ENCODE results near the gene SMC5.
A peak's percentile ranks its signal among the peaks of the same experiment; 100 is the strongest.
"Not testable (repeated sequence)": the region's sequence is repeated elsewhere in the genome, so short reads cannot be mapped to it uniquely, and the experiment has no call there.

SMC5 gene

DNA sequence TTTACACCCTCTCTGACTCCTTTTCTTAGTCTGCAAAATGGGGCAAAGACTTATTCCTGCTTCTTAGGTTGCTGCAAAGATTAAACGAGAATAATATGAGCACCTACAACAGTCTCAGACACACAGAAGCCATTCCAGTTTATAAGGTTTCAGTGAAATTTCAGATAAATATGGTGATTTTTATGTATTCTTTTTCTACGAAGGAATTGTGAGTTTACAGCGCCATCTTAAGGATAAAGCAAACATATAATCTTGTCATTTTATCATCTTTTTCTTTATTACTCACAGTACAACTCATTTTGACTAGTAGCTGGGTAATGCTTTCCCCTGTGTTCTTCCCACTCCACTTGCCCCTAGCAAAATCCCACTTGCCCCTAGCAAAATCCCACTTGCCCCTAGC is 29.2 kb upstream of the SMC5 start:
- H3K36me3 ChIP-seq (ENCODE audit: control insufficient read depth in 1 of 2, insufficient read depth in 2 of 2, low read length in 2 of 2), result no peaks in the 10 kb centered on the region
- no peaks in the 10 kb centered on the region for H3K27me3 ChIP-seq (ENCODE audit: insufficient read depth, low read length)
- H4K91ac ChIP-seq (ENCODE audit: low read depth, low read length), result no peak overlapping the region
- H3K4ac ChIP-seq (ENCODE audit: low read depth, low read length), result no peak overlapping the region
- H3K4me1 ChIP-seq (ENCODE audit: control insufficient read depth in 1 of 2, insufficient read depth in 2 of 2, low read length in 2 of 2), result no peaks in the 10 kb centered on the region
- no peak overlapping the region for H2BK12ac ChIP-seq (ENCODE audit: low read length)
- no peak overlapping the region for H3K14ac ChIP-seq (ENCODE audit: low read length)
- no peak overlapping the region for H2AFZ ChIP-seq (ENCODE audit: insufficient read depth, low read length, poor library complexity)
- no peaks in the 10 kb centered on the region for H3K9me3 ChIP-seq (ENCODE audit: insufficient read depth, low read depth, low read length)
- H3K27ac ChIP-seq (ENCODE audit: low read depth, low read length), result no peak overlapping the region
- H3K79me1 ChIP-seq (ENCODE audit: low read length), result no peaks in the 10 kb centered on the region
- H2BK5ac ChIP-seq (ENCODE audit: low read depth, low read length, poor library complexity), result no peak overlapping the region
- H4K12ac ChIP-seq (ENCODE audit: low read depth, low read length), result no peak overlapping the region
- no peaks in the 10 kb centered on the region for H3K79me2 ChIP-seq (ENCODE audit: control insufficient read depth, insufficient read depth, low read length, poor library complexity)
- no peak overlapping the region for H3K9ac ChIP-seq (ENCODE audit: low read length)
- no peak overlapping the region for H3K4me3 ChIP-seq (ENCODE audit: low read depth, low read length)
- DNase-seq, result peak in 1 of 2 donors; percentile 62
- H3K18ac ChIP-seq (ENCODE audit: low read length), result no peak overlapping the region
- no peak overlapping the region for H2AK5ac ChIP-seq (ENCODE audit: low read length)
- H3K4me2 ChIP-seq (ENCODE audit: low read length), result no peak overlapping the region
- no CpG with 5 or more reads among the region's 3 CpGs for WGBS (ENCODE audit: extremely low coverage, insufficient coverage, insufficient read length)
- no peak overlapping the region for H3K23ac ChIP-seq (ENCODE audit: low read length)
- H4K8ac ChIP-seq (ENCODE audit: low read depth, low read length), result no peak overlapping the region
- H2BK120ac ChIP-seq (ENCODE audit: insufficient read depth, low read length, poor library complexity), result no peak overlapping the region

- H4K91ac ChIP-seq (ENCODE audit: low read depth, low read length), result no peak overlapping the region
- H3K14ac ChIP-seq (ENCODE audit: low read length), result no peak overlapping the region
- H3K4me3 ChIP-seq (ENCODE audit: low read depth, low read length), result no peak overlapping the region
- no peak overlapping the region for H2AFZ ChIP-seq (ENCODE audit: insufficient read depth, low read length, poor library complexity)
- no peaks in the 10 kb centered on the region for H3K79me1 ChIP-seq (ENCODE audit: low read length)
- no peak overlapping the region for H2BK12ac ChIP-seq (ENCODE audit: low read length)
- no CpG with 5 or more reads among the region's 4 CpGs for WGBS (ENCODE audit: extremely low coverage, insufficient coverage, insufficient read length)
- peak overlapping the region; percentile 26 for H3K9ac ChIP-seq (ENCODE audit: low read length)
- H3K27ac ChIP-seq (ENCODE audit: low read depth, low read length), result no peak overlapping the region
- no peaks in the 10 kb centered on the region for H3K9me3 ChIP-seq (ENCODE audit: insufficient read depth, low read depth, low read length)
- no peak overlapping the region for H3K4ac ChIP-seq (ENCODE audit: low read depth, low read length)
- no peak overlapping the region for H4K12ac ChIP-seq (ENCODE audit: low read depth, low read length)
- no peak overlapping the region for H3K23ac ChIP-seq (ENCODE audit: low read length)
- no peak overlapping the region for H2BK120ac ChIP-seq (ENCODE audit: insufficient read depth, low read length, poor library complexity)
- no peaks in the 10 kb centered on the region for H3K79me2 ChIP-seq (ENCODE audit: control insufficient read depth, insufficient read depth, low read length, poor library complexity)
- no peak overlapping the region for H3K4me2 ChIP-seq (ENCODE audit: low read length)
- no peak overlapping the region for H2AK5ac ChIP-seq (ENCODE audit: low read length)
- H3K27me3 ChIP-seq (ENCODE audit: insufficient read depth, low read length), result no peaks in the 10 kb centered on the region
- no peak for DNase-seq
- H3K4me1 ChIP-seq (ENCODE audit: control insufficient read depth in 1 of 2, insufficient read depth in 2 of 2, low read length in 2 of 2), result no peaks in the 10 kb centered on the region
- no peak overlapping the region for H3K18ac ChIP-seq (ENCODE audit: low read length)
- H4K8ac ChIP-seq (ENCODE audit: low read depth, low read length), result no peak overlapping the region
- no peak overlapping the region for H2BK5ac ChIP-seq (ENCODE audit: low read depth, low read length, poor library complexity)
- no peaks in the 10 kb centered on the region for H3K36me3 ChIP-seq (ENCODE audit: control insufficient read depth in 1 of 2, insufficient read depth in 2 of 2, low read length in 2 of 2)
Observed at GRCh38 chr9:70232476-70232875, 26.3 kb upstream of the SMC5 start.

DNA sequence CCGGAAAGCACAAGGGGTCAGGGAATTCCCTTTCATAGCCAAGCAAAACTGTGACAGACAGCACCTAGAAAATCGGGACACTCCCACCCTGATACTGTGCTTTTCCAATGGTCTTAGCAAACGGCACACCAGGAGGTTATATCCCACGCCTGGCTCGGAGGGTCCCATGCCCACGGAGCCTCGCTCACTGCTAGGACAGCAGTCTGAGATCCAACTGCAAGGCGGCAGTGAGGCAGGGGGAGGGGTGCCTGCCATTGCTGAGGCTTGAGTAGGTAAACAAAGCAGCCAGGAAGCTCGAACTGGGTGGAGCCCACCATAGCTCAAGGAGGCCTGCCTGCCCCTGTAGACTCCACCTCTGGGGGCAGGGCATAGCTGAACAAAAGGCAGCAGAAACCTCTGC is 24.6 kb upstream of the SMC5 start:
- not testable (repeated sequence) for H3K4me3 ChIP-seq (ENCODE audit: low read depth, low read length); H3K27me3 ChIP-seq (ENCODE audit: insufficient read depth, low read length); H2AFZ ChIP-seq (ENCODE audit: insufficient read depth, low read length, poor library complexity); H4K8ac ChIP-seq (ENCODE audit: low read depth, low read length); DNase-seq; H4K12ac ChIP-seq (ENCODE audit: low read depth, low read length); H3K79me2 ChIP-seq (ENCODE audit: control insufficient read depth, insufficient read depth, low read length, poor library complexity); H3K36me3 ChIP-seq (ENCODE audit: control insufficient read depth in 1 of 2, insufficient read depth in 2 of 2, low read length in 2 of 2); H3K9me3 ChIP-seq (ENCODE audit: insufficient read depth, low read depth, low read length); H3K79me1 ChIP-seq (ENCODE audit: low read length); H3K14ac ChIP-seq (ENCODE audit: low read length); H3K18ac ChIP-seq (ENCODE audit: low read length); H3K4ac ChIP-seq (ENCODE audit: low read depth, low read length); H3K23ac ChIP-seq (ENCODE audit: low read length); H3K9ac ChIP-seq (ENCODE audit: low read length); H4K91ac ChIP-seq (ENCODE audit: low read depth, low read length); H3K27ac ChIP-seq (ENCODE audit: low read depth, low read length); H2BK12ac ChIP-seq (ENCODE audit: low read length); H3K4me1 ChIP-seq (ENCODE audit: control insufficient read depth in 1 of 2, insufficient read depth in 2 of 2, low read length in 2 of 2); H3K4me2 ChIP-seq (ENCODE audit: low read length); H2BK5ac ChIP-seq (ENCODE audit: low read depth, low read length, poor library complexity); H2AK5ac ChIP-seq (ENCODE audit: low read length); H2BK120ac ChIP-seq (ENCODE audit: insufficient read depth, low read length, poor library complexity)
- no CpG with 5 or more reads among the region's 9 CpGs for WGBS (ENCODE audit: extremely low coverage, insufficient coverage, insufficient read length)

DNA sequence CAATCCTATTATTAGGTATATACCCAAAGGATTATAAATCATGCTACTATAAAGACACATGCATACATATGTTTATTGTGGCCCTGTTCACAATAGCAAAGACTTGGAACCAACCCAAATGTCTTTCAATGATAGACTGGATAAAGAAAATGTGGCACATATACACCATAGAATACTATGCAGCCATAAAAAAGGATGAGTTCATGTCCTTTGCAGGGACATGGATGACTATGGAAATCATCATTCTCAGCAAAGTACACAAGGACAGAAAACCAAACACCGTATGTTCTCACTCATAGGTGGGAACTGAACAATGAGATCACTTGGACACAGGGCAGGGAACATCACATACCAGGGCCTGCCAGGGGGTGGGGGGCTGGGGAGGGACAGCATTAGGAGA is 12.8 kb upstream of the SMC5 start:
- not testable (repeated sequence) for H4K12ac ChIP-seq (ENCODE audit: low read depth, low read length); H3K27ac ChIP-seq (ENCODE audit: low read depth, low read length); H2BK12ac ChIP-seq (ENCODE audit: low read length); H2AK5ac ChIP-seq (ENCODE audit: low read length); H4K91ac ChIP-seq (ENCODE audit: low read depth, low read length); H3K4me1 ChIP-seq (ENCODE audit: control insufficient read depth in 1 of 2, insufficient read depth in 2 of 2, low read length in 2 of 2); DNase-seq; H3K9me3 ChIP-seq (ENCODE audit: insufficient read depth, low read depth, low read length); H3K23ac ChIP-seq (ENCODE audit: low read length); H3K27me3 ChIP-seq (ENCODE audit: insufficient read depth, low read length); H3K14ac ChIP-seq (ENCODE audit: low read length); H3K4ac ChIP-seq (ENCODE audit: low read depth, low read length); H3K79me1 ChIP-seq (ENCODE audit: low read length); H3K9ac ChIP-seq (ENCODE audit: low read length); H3K79me2 ChIP-seq (ENCODE audit: control insufficient read depth, insufficient read depth, low read length, poor library complexity); H2BK5ac ChIP-seq (ENCODE audit: low read depth, low read length, poor library complexity); H2AFZ ChIP-seq (ENCODE audit: insufficient read depth, low read length, poor library complexity); H4K8ac ChIP-seq (ENCODE audit: low read depth, low read length); H3K4me3 ChIP-seq (ENCODE audit: low read depth, low read length); H3K36me3 ChIP-seq (ENCODE audit: control insufficient read depth in 1 of 2, insufficient read depth in 2 of 2, low read length in 2 of 2); H3K18ac ChIP-seq (ENCODE audit: low read length); H2BK120ac ChIP-seq (ENCODE audit: insufficient read depth, low read length, poor library complexity); H3K4me2 ChIP-seq (ENCODE audit: low read length)
- WGBS (ENCODE audit: extremely low coverage, insufficient coverage, insufficient read length), result no CpG with 5 or more reads among the region's 1 CpG
